Lower leg skin (tissue), 4 donors: Measurements from ENCODE around the gene GRAP2. TPM values are rescaled to one million over a fixed set of nuclear protein-coding genes. Genes with fewer than 3 reads are reported as not detected.

Source experiments
- DNase-seq, 2 donors: peaks; one replicate each; pipeline ENCODE4 v3.0.0-alpha.2; 2019; ENCODE audit warnings: low spot score in 2 of 2
- H3K4me3 ChIP-seq: fragments of 200-600 bp; sonication (generic); 2 replicates; pipeline ENCODE4 v1.5.1; 2017; ENCODE audit warnings: mild to moderate bottlenecking, low read depth; ENCODE audit not compliant: poor library complexity, severe bottlenecking
- POLR2A ChIP-seq, 2 donors: fragments of 450-650 bp; IDR thresholded peaks; one replicate each; pipeline ENCODE4 v1.6.1; 2016 to 2017; ENCODE audit warnings: antibody characterized with exemption in 2 of 2, mild to moderate bottlenecking in 1 of 2, moderate library complexity in 1 of 2
- WGBS, 2 donors: methylation state at CpG; one replicate each; pipeline ENCODE4 v1.1.5; 2018; 5-methylcytosine and 5-hydroxymethylcytosine counted together
- intact Hi-C: fragments of 100-400 bp; cut with DNase I; formaldehyde crosslinking; loops from one replicate; pipeline ENCODE4 v1.15.0; 2023; ENCODE audit warnings: low total_unique reads
- total RNA-seq, 4 donors: library from RNA; depleted of rRNA; stranded (reverse); fragments of >200 nt; gene quantifications; one replicate each; pipeline ENCODE4 v1.1.0, GENCODE V29; 2016
- TF ChIP-seq, protein P1 (sequence below), 3 donors: fragments of 450-650 bp; IDR thresholded peaks; one replicate each; pipeline ENCODE4 v1.5.1; 2016; ENCODE audit warnings: antibody characterized with exemption in 3 of 3, mild to moderate bottlenecking in 3 of 3, moderate library complexity in 2 of 3

GRAP2 gene
- total RNA-seq, 4 donors from 2014 or later: 0.72 to 1.3 (median 0.96) TPM

DNA sequence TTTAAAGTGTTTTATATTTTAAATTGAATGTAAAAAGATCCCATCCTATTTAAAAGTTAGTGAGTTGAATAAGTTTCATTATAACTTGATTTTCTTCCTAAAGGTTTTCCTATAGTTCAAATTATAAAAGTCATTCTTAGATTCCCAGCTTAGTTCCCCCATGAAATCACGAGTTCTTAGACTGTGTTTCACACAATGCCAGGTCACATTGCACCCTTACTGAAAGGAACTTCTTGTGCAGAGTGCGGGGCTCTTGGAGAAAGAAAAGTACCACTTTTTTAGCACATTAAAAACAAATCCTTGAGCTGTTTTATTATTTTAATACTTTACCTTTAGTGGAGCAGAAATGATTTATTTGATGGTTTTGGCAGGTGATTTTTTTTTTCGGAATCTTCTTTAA, 15.6 kb downstream of the GRAP2 start:
- intact Hi-C loops: no loop called here
- no peak for DNase-seq
- TF ChIP-seq, protein P1, sequence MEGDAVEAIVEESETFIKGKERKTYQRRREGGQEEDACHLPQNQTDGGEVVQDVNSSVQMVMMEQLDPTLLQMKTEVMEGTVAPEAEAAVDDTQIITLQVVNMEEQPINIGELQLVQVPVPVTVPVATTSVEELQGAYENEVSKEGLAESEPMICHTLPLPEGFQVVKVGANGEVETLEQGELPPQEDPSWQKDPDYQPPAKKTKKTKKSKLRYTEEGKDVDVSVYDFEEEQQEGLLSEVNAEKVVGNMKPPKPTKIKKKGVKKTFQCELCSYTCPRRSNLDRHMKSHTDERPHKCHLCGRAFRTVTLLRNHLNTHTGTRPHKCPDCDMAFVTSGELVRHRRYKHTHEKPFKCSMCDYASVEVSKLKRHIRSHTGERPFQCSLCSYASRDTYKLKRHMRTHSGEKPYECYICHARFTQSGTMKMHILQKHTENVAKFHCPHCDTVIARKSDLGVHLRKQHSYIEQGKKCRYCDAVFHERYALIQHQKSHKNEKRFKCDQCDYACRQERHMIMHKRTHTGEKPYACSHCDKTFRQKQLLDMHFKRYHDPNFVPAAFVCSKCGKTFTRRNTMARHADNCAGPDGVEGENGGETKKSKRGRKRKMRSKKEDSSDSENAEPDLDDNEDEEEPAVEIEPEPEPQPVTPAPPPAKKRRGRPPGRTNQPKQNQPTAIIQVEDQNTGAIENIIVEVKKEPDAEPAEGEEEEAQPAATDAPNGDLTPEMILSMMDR (IDR thresholded peaks at IDR 0.05): no peak
- no peak for TF ChIP-seq POLR2A (IDR thresholded peaks at IDR 0.05)
- 81 to 86% methylated on average over 3 of the region's 3 CpGs for WGBS, 2 donors
- no peak overlapping the region for H3K4me3 ChIP-seq

- no peak for DNase-seq
- no peak for TF ChIP-seq POLR2A (IDR thresholded peaks at IDR 0.05)
- TF ChIP-seq, protein P1 (IDR thresholded peaks at IDR 0.05): no peak
- intact Hi-C loops: no loop called here
- 58 to 63% methylated on average over 5 of the region's 5 CpGs for WGBS, 2 donors
- no peak overlapping the region for H3K4me3 ChIP-seq
These were observed 16.3 kb downstream of the GRAP2 start for GRCh38 chr22:39917197-39917643.

DNA sequence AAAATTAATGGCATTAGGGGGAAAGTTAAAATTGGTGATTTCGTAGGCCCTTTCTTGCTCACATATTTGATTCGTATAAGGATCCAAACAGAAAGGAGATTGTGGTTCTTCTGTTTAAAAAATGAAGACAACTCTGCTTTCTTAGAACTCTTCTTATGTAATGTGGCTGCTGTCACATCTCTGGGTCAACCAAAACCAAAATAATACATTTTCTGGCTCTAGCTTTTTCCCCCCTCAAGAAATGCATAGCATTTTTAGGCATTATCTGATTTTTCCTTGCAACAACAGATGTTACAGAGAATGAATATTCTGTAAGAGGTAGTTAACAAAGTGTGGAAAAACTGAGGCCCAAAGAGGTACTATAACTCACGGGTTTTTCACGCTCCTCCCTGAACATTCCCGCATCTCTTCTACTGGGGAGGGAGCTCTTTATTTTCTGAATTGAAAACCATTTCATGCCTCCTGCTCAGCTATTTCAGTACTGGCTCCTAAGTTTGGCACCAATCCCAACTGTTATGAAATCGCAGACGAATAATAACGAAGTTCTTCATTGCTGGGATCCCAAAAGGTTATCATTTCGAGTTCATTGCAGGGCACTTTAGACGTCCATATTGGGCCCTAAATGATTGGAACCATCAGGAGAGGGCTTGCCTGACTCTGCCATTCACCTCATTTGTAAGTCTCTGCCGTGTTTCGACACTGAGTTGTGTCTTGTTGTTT, 17.1 kb downstream of the GRAP2 start:
- H3K4me3 ChIP-seq: no peak overlapping the region
- TF ChIP-seq, protein P1 (IDR thresholded peaks at IDR 0.05): no peak
- no peak for TF ChIP-seq POLR2A (IDR thresholded peaks at IDR 0.05)
- no peak for DNase-seq
- WGBS, 2 donors: 26 to 34% methylated on average over 12 of the region's 12 CpGs
- intact Hi-C loops: no loop called here

DNA sequence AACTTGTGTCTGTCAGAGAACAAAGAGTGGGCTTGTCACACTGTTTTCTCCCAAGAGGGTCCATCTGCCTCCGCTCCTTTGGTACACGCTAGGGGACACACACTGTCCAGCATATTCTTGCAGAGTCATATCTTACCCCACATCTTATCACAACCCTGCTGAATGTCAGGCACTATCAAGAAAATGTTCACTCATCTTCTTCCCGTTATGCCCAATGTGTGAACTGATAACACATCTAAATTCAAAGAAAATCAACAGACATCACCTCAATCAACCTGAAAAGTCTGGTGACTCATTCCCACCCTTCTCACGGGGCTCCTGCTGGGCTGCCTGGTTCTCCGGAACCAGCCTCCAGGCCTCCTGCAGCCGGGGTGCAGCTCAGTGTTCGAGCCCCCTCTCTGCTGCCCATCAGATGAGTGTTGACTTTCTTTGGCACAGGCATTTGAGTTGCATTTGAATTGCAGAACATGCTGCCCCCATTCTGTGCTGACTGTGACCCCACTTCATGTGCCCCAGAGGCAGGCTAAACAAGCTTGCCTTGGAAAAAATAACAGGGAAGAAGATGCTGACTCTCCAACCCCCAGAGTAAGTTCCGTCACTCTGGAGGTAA, 19.4 kb downstream of the GRAP2 start:
- DNase-seq: no peak
- WGBS, 2 donors: 61 to 66% methylated on average over 8 of the region's 8 CpGs
- H3K4me3 ChIP-seq: no peak overlapping the region
- intact Hi-C loops: no loop called here
- TF ChIP-seq POLR2A (IDR thresholded peaks at IDR 0.05): no peak
- TF ChIP-seq, protein P1 (IDR thresholded peaks at IDR 0.05): no peak

GRCh38 chr22:39923696-39924095, 22.8 kb downstream of the GRAP2 start:
- intact Hi-C loops: no loop called here
- TF ChIP-seq POLR2A (IDR thresholded peaks at IDR 0.05): no peak
- TF ChIP-seq, protein P1 (IDR thresholded peaks at IDR 0.05): no peak
- DNase-seq: no peak
- H3K4me3 ChIP-seq: no peak overlapping the region
- WGBS, 2 donors: 44 to 59% methylated on average over 5 of the region's 5 CpGs
